K562 (cell line): ENCODE measurements around the gene EMILIN1. TPM values are rescaled to one million over a fixed set of nuclear protein-coding genes. Genes with fewer than 3 reads are reported as not detected.

Experiments used
- CHD2 ChIP-seq: IDR thresholded peaks from 2 replicates; pipeline ENCODE4 v1.6.1; 2011; ENCODE audit warnings: low read depth, low read length
- CTBP1 ChIP-seq: fragments of 450-650 bp; IDR thresholded peaks from 2 replicates; pipeline ENCODE4 v1.6.1; 2016; ENCODE audit warnings: borderline replicate concordance
- HDAC3 ChIP-seq: fragments of 450-650 bp; IDR thresholded peaks from 2 replicates; pipeline ENCODE4 v1.6.1; 2018; ENCODE audit warnings: borderline replicate concordance, mild to moderate bottlenecking, moderate library complexity; ENCODE audit not compliant: partially characterized antibody
- MYC ChIP-seq, 2 experiments: fragments of 250-450 bp in 1 of 2; sonication (Bioruptor Pico) in 1 of 2; IDR thresholded peaks; 2 replicates each; pipeline versions ENCODE4 v1.5.1 to v1.6.1; 2012 to 2021; ENCODE audit warnings: low read depth in 2 of 2, borderline replicate concordance in 1 of 2, improper control_type of control experiment in 1 of 2, low read length in 1 of 2, mild to moderate bottlenecking in 1 of 2, moderate library complexity in 1 of 2
- RAD21 ChIP-seq, 2 experiments: fragments of 250-450 bp in 1 of 2; fragments of 450-650 bp in 1 of 2; sonication (Bioruptor Pico) in 1 of 2; formaldehyde crosslinking in 1 of 2; IDR thresholded peaks in 1 of 2; conservative IDR thresholded peaks in 1 of 2; 2 replicates each; pipeline versions ENCODE4 v1.4.0 to v1.8.0; 2020 to 2022; ENCODE audit warnings: mild to moderate bottlenecking in 2 of 2, moderate library complexity in 1 of 2
- SRSF1 ChIP-seq: fragments of 200-400 bp; formaldehyde crosslinking; IDR thresholded peaks from 2 replicates; pipeline ENCODE4 v1.6.1; 2017; ENCODE audit warnings: mild to moderate bottlenecking, low read depth, low read length, moderate library complexity
- XRCC4 ChIP-seq: IDR thresholded peaks from one replicate; pipeline ENCODE4 v1.6.1; 2011; ENCODE audit not compliant: insufficient read depth, insufficient read length; ENCODE audit errors: extremely low read depth
- ZC3H11A ChIP-seq: IDR thresholded peaks from 2 replicates; pipeline ENCODE4 v1.6.1; 2012; ENCODE audit warnings: low read depth, low read length, improper control_type of control experiment
- ZNF408 ChIP-seq: fragments of 250-450 bp; sonication (Bioruptor Pico); IDR thresholded peaks from 2 replicates; pipeline ENCODE4 v1.4.0; 2020; ENCODE audit warnings: low read depth, mild to moderate bottlenecking, moderate library complexity
- ZNF57 ChIP-seq: fragments of 450-650 bp; formaldehyde crosslinking; IDR thresholded peaks from 2 replicates; pipeline ENCODE4 v1.4.0; 2020; ENCODE audit warnings: mild to moderate bottlenecking, moderate library complexity
- ZNF785 ChIP-seq: fragments of 250-450 bp; sonication (Bioruptor Pico); IDR thresholded peaks from 2 replicates; pipeline ENCODE4 v1.4.0; 2020; ENCODE audit warnings: mild to moderate bottlenecking
- ZZZ3 ChIP-seq: fragments of 450-650 bp; IDR thresholded peaks from 2 replicates; pipeline ENCODE4 v1.6.1; 2016; ENCODE audit warnings: antibody characterized with exemption, mild to moderate bottlenecking, moderate library complexity
- polyA plus RNA-seq, 8 experiments: library from polyadenylated mRNA; depleted of rRNA in 4 of 8; stranded (reverse) in 5 of 8; unstranded in 3 of 8; fragments of >200 nt; fragmentation: Nextera tagmentation in 2 of 8; fragmentation: Illumina TruSeq in 1 of 8; extraction: Ambion mirVana in 2 of 8; extraction: Trizol in 1 of 8; gene quantifications; 2 replicates each; pipeline versions ENCODE4 v1.2.1 to v1.2.3, GENCODE V29; 2011 to 2014; ENCODE audit warnings: inconsistent platforms in 1 of 8, missing spikeins in 1 of 8
- total RNA-seq, 7 experiments: library from RNA; depleted of rRNA in 6 of 7; stranded (reverse); fragments of >200 nt in 6 of 7; fragmentation: Illumina TruSeq in 2 of 7; extraction: Trizol in 2 of 7; gene quantifications; 2 replicates each; pipeline versions ENCODE4 v1.2.1 to v1.2.3, GENCODE V29; 2011 to 2021; ENCODE audit warnings: low replicate concordance in 1 of 7
- TF ChIP-seq, protein P1 (sequence below): fragments of 250-450 bp; sonication (Bioruptor Pico); IDR thresholded peaks from 2 replicates; pipeline ENCODE4 v1.5.0; 2021; ENCODE audit warnings: mild to moderate bottlenecking, moderate library complexity
- TF ChIP-seq, protein P2 (sequence below): fragments of 450-650 bp; IDR thresholded peaks from 2 replicates; pipeline ENCODE4 v1.6.1; 2018; ENCODE audit not compliant: partially characterized antibody
- TF ChIP-seq, protein P3 (sequence below): sonication (generic); formaldehyde crosslinking; IDR thresholded peaks from 2 replicates; pipeline ENCODE4 v1.5.0; 2020; ENCODE audit warnings: missing genetic modification reagents

Gene EMILIN1
- total and polyA plus RNA-seq, 9 of the 15 experiments (the other 6 are each of a cell fraction or from before 2014, with no cell fraction given): 0.04 to 2.7 (median 0.54) TPM; not detected in 2

DNA sequence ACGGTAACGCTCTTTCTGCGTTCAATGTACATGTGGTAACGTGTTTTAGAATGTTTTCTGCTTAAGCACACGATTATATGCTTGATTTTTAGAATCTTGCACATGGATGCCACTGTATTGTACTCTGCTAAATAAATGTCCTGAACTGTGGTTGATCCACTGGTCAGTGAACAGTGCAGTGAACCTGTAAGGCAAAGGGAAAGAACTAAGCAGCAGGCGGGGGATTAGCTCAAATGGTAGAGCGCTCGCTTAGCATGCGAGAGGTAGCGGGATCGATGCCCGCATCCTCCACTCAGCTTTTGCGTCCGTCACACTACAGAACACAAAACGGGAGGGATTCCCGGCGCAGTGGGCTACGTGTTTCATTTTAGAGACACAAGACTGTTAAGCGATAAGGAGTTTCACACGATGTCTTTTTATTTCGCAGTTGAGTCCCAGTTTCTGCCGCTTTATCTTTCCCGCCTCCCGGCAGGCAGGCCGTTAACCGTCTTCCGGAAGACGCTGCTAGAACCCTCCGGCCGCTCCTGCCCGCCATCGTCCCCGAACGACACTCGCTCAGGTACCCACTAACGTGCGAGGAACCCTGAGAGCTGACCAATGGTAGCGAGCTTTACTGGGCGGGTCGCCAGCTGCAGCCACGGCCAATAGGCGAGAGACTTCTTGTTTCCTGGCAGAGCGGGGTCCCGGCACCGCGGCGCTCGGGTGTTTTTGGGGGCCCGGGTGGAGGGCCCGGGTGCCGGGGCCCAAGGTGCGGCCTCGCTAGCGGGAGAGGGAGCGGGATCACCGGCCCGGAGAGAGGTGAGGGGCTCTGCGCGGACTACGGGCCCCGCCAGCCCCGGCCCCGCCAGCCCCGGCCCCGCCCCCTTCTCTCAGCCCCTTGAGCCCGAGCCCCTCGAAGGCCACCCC, 27.2 kb upstream of the EMILIN1 start, which contains the start of gene AGBL5 (continued):
- TF ChIP-seq ZZZ3 (0 out of 2 replicates have a peak, but pooled peaks have one; percentile 22), ZNF408 (CRISPR knock-in tag) (no peak), ZC3H11A (no peak), ZNF57 (CRISPR knock-in tag) (no peak), MYC (IDR thresholded peaks at IDR 0.05; ENCODE audit: low read depth, low read length) (peak; percentile 58), MYC (CRISPR knock-in tag; IDR thresholded peaks at IDR 0.05; ENCODE audit: borderline replicate concordance, low read depth) (peak; percentile 47; the same call in 1 of the 2 replicates), ZNF785 (CRISPR knock-in tag) (no peak), RAD21 (CRISPR knock-in tag; conservative IDR thresholded peaks at IDR 0.05 in 1 of 2, IDR thresholded peaks at IDR 0.05 in 1 of 2) (0 out of 4 replicates have a peak, but pooled peaks of 1 of the 2 experiments have one; percentile 24), CHD2 (peak; percentile 51; the same call in 1 of the 2 replicates), SRSF1 (no peak), HDAC3 (no peak), XRCC4 (no peak), CTBP1 (peak; percentile 78)
- TF ChIP-seq, protein P1, sequence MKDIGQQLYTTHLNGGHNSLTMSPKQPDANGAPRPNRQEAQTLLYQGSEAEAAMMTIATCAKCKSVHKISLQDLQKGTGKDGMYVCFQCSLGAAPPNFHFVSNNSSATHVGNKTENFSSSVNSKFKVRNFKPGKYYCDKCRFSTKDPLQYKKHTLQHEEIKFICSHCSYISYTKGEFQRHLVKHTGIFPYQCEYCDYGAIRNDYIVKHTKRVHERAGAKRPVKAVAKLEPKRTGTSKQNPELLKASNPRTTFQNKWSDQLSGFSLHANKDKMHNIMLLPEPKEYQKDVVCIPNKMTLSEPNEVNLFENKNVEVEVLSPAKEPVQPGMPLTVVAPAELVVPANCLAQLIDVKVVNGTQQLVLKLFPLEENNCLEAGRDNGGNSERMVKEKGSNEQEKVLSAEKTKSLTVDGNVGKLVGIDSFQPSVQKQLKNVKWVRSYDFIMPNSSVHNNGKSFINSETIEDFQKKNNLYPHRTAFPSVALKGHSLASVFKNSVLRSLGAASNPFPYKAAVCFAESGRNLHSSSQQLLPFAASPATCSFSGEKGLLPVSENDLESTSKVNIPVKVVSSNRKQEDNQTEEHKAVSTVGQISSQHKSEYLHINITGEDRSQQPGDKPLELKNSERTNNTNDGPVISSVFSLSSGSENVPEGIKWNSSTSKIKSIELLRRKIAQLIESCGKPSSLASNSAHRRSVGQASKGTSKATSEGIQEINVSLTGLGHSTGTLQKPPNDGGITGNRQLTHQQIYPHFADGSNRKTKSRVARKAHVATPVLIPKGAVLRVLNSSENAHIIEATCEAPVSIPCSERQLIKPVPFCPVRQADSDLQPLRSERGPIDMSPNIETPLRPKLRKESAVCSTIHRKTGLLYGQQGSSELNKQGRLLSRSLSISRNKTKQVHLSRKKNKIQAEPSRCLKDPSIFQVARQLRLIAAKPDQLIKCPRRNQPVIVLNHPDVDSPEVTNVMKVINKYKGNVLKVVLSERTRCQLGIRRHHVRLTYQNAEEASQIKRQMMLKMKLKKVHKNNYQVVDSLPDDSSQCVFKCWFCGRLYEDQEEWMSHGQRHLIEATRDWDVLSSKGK: 0 out of 2 replicates have a peak, but pooled peaks have one; percentile 34
- TF ChIP-seq, protein P2, sequence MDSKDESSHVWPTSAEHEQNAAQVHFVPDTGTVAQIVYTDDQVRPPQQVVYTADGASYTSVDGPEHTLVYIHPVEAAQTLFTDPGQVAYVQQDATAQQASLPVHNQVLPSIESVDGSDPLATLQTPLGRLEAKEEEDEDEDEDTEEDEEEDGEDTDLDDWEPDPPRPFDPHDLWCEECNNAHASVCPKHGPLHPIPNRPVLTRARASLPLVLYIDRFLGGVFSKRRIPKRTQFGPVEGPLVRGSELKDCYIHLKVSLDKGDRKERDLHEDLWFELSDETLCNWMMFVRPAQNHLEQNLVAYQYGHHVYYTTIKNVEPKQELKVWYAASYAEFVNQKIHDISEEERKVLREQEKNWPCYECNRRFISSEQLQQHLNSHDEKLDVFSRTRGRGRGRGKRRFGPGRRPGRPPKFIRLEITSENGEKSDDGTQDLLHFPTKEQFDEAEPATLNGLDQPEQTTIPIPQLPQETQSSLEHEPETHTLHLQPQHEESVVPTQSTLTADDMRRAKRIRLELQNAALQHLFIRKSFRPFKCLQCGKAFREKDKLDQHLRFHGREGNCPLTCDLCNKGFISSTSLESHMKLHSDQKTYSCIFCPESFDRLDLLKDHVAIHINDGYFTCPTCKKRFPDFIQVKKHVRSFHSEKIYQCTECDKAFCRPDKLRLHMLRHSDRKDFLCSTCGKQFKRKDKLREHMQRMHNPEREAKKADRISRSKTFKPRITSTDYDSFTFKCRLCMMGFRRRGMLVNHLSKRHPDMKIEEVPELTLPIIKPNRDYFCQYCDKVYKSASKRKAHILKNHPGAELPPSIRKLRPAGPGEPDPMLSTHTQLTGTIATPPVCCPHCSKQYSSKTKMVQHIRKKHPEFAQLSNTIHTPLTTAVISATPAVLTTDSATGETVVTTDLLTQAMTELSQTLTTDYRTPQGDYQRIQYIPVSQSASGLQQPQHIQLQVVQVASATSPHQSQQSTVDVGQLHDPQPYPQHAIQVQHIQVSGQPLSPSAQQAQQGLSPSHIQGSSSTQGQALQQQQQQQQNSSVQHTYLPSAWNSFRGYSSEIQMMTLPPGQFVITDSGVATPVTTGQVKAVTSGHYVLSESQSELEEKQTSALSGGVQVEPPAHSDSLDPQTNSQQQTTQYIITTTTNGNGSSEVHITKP: no peak
- TF ChIP-seq, protein P3, sequence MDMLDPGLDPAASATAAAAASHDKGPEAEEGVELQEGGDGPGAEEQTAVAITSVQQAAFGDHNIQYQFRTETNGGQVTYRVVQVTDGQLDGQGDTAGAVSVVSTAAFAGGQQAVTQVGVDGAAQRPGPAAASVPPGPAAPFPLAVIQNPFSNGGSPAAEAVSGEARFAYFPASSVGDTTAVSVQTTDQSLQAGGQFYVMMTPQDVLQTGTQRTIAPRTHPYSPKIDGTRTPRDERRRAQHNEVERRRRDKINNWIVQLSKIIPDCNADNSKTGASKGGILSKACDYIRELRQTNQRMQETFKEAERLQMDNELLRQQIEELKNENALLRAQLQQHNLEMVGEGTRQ (CRISPR knock-in tag): no peak; the same call in 1 of the 2 replicates
